Putamen (tissue), 1 donor: ENCODE measurements around the gene ARPC5.
"Not testable (repeated sequence)": the region's sequence is repeated elsewhere in the genome, so short reads cannot be mapped to it uniquely, and the experiment has no call there.

Source experiments
- DNase-seq: peaks from one replicate; pipeline ENCODE4 v3.0.0-alpha.2; 2016; ENCODE audit warnings: low spot score

The ARPC5 gene

DNA sequence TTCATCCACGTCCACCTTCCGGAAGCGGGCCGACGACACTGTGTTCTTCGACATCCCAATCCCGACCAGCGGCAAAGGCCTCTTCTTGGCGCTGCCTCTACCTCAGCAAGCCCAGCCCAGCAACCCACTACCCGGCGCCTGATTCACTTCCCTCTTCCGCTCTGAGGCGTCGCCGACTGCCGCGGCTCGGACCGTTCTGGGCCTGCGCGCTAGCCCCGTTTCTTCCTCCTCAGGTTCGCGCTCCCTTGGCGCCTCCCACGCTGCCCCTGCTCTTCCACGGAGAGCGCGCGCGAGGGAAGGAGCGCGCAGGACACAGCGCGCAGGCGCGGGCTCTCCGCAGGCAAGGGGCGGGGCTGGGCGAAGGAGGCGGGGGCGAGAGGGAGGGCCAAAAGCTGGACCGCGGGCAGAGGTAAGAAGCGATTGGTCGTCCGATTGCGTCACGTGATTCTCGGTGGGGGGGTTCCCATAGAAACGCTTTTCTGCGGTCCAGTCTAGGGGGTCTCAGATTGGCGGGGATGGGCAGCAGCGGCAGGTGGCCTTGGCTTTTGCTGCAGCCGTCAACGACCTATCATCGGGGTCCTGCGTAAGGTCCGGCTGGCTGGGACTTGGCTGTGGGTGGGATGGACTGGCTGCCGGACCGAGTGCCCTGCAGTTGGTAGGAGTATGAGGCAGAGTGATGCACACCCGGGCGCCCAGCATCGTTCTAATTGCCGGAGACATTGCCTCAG is at the start of gene ARPC5:
Gene ARPC5, minus strand, starts transcription at position 178 of the 728 bp plus-strand sequence. Its CDS starts 124 bp downstream, at position 54.
- peak; percentile 98 for DNase-seq

DNA sequence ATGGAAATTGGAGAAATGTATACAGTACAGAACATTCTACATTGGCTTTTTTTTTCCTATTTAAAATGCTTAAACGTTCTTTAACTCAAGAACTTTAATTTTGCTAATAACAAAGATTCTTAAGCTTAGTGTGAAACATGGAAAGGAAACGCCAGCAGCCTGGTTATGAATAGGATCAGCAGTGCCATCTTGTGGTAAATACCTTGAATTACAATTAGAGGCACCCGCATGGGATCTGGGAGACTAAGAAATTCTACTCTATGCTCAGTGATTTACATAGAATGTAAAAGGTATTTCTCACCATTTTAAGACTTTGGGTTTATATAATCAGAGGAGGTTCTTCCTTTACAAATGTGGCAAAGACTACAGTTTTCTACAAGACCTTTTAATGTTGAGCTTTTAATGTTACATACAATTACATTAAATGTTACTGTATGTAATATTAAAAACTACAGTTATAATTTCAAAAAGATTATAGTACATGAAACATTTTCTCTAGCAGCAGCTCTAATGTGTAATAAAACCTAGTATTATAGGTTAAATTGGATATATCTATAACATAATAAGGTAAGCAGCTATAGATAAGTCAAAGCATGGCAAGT is 49.6 kb upstream of the ARPC5 start:
- DNase-seq = peak; percentile 39

DNA sequence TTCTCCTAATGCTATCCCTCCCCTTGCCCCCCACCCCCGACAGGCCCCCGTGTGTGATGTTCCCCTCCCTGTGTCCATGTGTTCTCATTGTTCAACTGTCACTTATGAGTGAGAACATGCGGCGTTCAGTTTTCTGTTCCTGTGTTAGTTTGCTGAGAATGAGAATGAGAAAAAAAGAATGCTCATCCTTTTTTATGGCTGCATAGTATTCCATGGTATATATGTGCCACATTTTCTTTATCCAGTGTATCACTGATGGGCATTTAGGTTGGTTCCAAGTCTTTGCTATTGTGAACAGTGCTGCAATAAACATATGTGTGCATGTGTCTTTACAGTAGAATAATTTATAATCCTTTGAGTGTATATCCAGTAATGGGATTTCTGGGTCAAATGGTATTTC is 43.8 kb upstream of the ARPC5 start:
- not testable (repeated sequence) for DNase-seq

DNA sequence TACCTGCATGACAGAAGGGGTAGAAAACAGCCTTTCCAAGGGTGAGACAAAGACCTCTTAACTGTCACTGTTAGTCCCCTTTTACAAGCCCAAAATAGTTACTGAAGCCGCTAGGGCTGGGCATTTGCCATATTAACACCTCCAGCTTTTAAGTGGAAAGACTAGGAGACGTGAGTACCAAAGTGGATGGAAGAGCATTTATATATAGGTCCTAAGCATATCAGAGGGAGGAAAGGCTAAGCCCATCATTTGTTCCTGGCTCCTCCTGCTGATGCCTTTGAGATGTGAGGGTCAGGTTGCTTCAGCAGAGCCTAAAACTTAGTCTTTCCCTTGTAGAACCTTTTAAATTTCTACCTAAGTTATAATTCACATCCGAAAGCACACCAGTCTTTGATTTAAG is 43.2 kb upstream of the ARPC5 start:
- DNase-seq = no peak

DNA sequence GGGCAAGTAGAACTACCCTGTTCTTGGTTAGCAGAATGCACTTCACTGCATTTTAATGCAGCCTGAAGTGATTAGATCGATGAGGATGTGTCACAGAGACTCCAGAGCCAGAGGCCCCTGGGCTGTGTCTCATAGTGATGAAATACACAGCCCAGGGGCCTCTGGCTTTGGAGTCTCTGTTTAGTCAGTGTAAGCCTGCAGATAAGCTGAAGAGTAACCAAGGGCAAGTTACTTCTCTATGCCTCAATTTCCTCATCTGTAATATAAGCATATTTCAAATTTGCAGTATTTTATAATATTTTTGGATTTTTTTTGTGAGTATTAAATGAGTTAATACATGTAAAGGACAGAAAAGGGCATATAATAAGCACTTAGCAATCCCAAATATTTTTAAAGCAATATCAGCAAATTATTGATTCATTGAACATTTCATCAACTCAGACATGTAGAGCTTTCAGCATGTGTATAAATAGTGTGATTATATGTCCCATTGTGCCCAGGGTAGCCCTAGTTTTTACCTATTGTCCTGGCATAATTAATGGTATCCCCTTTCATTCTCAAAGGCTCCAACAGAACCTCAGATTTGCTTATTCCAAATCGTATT is 41.1 kb upstream of the ARPC5 start:
- DNase-seq = no peak

DNA sequence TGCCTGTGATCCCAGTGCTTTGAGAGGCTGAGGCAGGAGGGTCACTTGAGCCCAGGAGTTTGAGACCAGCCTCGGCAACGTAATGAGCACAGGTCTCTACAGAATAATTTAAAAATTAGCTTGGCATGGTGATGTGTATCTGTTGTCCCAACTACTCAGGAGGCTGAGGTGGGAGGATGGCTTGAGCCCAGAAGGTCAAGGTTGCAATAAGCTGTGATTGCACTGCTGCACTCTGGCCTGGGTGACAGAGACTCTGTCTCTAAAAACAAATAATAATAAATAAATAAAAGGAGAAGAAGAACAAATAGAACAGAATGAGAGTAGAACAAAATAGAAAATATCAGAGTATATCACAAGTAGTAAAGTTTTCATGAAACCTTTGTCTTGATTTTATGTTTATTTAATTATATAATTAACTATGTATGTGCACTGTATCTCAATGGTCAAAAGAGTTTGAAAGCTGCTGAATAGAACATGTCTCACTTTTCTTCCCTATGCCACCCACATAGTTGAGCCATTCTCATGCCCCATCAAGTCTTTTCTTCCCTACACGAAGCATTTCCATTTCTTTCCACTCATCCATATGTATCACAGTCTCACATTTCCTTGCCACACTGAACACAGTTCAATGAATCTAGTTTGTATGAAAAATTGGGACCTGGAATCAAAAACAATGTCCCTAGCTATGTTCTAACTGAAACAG is 40.5 kb upstream of the ARPC5 start:
- no peak for DNase-seq

DNA sequence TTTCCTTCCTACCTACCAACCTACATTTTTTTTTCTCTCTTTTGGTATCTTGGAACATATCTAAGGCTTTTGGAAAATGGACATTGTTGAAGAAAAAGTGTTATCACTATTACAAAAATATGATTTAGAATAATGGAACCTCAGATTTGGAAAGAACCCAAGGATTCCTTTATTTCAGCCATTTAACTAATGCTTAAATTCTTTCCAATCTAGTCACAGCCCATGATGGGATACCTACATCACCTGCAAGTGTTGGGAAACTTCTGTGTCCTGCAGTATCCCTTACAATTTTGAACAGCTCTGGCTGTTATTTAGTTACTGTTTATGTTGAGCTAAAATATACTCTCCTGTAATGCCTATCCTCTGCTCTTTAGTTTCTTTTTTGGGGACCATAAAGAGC is 39.8 kb upstream of the ARPC5 start:
- DNase-seq = no peak

DNA sequence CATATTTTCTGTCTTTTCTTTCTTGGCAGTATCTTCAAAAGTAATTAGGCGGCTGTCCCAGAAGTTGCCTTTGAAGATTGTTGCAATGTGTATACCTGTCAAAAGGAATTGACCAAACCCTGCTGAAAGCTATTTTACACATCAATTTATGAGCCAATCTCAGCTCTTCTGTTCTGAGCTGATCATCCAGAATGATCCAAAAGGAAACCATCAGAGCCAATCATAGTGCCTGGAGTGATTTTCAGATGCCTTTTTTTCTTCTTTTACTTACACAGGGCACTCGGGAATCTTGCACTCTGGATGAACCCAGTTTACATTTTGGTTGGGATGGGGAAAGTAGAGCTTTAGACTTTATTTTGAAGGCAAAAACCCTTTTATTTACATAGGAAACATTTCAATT is 39.3 kb upstream of the ARPC5 start:
- DNase-seq = no peak

DNA sequence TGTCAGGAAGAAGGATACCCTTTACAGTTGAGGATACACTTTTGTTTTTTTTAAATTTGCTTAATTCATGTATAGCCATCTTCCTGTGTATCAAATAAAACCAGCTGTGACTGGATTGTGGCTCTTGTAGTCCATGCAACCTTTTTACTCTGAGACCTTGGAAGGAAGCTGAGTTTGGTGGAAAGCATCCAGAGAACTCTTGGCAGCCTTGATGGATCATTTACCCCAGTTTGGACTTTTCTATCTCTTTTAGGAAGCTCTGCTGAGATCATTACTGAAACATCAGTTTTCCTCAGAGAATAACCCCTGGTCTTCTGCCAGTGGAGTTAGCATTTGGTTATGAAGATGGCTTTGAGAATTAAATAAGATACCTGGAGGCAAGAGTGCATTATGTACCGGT is 38.8 kb upstream of the ARPC5 start:
- DNase-seq = no peak

DNA sequence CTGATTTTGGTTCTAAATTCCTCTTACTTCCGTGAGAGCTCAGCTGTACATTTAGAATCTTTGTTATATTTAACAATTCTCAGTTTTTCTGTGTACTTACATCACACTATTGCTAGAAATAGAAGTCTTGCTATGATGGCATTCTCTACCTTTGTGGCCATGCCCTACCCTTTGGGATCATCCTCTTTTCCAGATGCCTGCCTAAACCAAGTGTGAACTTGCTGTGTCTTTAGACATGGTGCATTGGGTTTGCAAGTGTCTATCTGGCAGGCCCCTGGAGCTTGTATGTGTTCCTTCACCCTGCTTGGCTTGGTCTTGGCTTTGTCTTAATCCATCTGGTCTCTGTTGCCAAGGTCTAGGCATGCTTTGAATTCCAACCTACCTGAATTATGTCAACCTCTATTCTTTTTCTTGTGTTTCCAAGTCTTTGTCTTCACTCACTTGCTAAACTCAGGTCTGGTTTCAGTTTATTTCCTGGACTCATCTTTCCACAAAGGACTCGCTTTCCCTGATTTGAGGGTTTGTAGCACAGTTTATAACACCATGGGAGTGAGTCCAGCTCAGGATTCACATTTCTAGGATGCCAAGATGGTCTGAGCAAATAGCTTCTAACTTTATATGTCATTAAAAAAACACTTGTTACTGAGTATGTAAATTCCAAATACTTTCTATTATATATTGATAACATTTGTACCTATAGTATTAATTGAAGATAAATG is 38.2 kb upstream of the ARPC5 start:
- DNase-seq = no peak

DNA sequence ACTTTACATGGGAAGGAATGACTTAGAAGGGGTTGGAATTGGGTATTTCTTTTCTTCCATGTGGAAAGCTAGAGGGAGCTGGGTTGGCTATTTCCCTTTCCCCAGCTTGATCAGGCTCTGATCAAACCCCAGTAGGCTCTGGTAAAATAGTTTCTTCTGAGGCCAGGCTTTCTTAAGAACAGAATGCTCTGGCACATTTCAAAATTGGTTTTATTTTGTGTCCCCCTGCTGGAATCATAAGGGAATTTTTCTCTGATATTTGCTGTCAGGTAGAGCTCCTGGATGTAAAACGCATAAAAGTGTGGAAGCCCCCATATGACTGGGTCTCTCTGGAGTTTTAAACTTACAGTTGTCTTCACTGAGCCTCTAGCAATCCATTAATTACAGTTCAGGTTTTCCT is 34.6 kb upstream of the ARPC5 start:
- no peak for DNase-seq

DNA sequence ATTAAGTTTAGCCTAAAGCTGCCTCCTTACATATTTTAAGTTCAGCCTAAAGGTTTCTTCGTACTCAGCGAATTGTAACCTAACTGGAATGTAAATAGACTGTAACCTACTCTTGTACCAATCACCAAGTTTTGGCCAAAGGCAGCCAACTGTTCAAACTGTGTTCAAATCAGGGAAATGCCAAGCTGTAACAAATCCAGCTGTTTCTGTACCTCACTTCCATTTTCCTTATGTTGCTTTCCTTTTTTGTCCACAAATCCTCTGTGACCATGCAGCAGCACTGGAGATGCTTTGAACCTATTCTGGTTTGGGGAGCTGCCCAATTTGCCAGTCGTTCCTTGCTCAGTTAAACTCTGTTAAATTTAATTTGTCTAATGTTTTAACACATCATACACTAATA is 20.8 kb upstream of the ARPC5 start:
- DNase-seq = no peak

DNA sequence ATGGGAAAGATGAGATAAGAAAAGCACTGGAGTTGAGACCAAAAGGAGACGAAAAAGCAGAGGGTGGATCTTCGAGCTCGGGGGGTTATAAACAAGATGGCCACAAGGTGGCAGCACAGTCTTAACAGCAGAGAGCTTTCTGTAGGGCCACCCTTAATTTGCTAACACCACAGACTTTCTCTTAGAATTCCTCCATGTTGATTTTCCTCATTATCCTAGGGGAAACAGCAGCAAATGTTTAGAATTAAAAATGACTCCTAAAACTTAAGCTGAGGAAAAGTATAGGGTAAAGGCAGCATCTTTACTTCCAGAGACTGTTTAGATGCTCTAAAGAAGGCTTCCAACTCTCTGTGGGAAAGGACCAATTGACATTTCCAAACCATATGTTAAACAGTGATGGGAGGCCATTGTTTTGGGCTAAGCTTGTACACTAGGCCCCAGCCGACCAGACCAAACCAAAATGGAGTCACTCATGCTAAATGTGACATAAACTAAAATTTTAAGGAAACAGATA is 20.0 kb upstream of the ARPC5 start:
- DNase-seq = peak; percentile 85

DNA sequence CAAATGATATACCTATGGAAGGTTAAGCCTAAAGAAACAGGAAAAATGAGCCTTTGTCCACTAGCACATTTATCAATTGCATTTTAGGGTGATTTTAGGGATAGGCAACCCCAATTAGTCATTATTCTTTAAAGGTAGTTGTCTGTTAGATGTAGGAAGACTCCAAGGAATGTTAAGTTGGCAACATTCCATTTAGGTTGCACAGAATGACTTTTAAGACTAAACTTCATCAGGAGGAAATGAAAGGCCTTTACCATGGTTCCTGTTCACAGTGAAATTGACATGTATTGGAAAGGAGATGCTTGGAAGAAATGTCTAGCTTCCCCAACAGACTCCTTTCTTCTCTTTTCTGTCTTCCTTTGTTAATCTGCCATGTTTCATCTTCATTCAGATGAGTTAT is 19.1 kb upstream of the ARPC5 start:
- no peak for DNase-seq

DNA sequence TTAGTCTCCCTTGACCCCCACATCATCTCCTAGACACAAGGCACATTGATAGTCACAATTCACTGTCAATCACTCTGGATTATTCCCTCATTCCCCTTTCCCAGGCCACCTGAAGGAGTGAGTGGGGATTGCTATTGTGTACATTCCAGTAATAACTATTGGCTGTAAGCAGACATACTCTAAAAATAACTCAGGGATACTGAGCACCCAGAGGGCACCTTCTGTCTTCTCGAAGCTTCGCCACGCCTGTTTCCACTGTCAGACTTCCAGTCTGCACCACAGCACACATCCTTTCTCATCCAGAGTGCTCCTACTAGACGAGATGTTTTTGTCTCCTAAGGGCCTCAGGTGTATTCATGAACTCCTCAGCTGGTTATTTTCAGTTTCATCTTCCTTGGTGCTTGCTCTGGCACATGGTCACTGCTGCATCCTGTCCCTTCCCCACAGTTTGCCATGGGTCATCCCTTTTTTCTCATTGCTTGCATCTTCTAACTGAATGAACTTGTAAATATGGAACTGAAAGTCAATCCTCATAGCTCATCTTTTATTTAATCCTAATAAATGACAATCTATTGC is 18.4 kb upstream of the ARPC5 start:
- DNase-seq = no peak

DNA sequence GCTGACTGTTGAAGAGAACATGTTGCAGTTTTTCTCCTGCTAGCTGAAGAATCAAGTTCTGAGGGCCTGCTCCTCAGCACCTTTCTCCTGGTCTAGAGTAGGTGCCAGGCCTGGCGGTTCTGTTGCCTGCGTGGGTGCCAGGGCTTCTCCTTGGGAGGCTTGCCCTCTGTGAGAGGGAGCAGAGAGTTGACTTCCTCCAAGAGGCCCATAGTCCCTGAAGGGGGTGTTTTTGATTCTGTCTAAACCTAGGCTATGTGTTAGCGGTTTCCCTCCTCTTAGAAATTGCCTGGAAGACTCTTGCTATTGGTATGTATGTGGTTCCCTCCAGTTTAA is 17.8 kb upstream of the ARPC5 start:
- DNase-seq = no peak

DNA sequence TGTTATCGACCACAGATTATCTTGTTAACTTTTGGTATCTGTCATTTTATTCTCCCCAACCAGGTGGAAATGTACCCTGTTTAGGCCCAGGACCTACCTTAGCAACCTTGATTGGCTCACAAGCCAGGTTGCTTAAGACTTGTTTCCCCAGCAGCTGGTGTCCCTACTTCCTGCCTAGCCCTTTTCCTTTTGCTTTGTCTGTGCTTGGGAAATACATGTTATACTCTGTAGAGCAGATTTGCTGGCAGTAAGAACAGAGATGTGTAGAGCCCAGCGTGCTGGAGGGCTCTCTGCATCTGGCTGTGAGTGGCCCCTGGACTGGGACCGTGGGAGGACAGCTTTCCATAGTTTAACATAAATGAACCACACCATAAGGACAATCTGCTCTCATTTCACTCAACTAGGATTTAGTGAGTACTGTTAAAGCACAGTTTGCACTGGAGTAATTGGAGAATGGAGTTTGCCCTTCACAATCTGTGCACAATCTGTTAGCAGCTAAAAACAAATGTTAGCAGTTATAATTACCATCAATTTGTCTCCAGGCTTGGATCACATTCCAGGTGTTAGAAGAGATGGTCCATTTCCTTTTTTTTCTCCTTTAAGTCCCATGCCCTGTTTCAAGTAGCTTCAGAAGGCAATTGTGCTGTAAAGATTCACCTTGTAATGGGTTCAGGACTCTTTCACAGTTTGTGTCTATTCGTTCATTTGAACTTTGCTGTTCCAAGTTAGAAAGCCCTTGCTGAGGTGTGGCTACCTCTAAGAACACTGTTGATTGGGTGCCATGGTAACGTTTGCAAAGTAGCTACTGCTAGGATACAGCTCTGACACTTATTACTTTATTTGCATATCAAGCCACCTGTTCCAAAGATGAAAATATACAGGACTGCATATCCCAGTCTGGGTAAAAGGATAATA is 17.2 kb upstream of the ARPC5 start, which contains the start of gene APOBEC4:
Gene APOBEC4, minus strand, starts transcription at position 770 of the 915 bp plus-strand sequence. CDS start 4,535 bp downstream, outside the sequence.
- DNase-seq = no peak

DNA sequence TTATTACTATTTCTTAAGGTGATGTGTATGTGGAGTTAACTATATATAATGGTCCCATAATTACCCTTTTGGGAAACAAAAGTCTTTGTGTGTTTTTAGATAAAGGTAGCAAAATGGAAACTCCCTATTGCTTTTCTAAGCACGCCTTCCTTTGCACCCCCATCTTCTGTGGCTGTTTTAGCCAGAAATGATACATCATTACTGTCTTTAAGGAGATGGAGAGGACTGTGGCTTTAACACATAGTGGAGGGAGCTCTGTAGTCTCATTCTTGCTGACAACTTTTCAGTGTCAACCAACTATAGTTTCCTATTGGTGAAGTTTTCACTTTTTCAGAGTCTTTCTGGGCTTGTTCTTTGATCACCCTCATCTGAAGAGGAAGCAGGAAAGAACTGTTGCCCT is 16.5 kb upstream of the ARPC5 start:
- no peak for DNase-seq

DNA sequence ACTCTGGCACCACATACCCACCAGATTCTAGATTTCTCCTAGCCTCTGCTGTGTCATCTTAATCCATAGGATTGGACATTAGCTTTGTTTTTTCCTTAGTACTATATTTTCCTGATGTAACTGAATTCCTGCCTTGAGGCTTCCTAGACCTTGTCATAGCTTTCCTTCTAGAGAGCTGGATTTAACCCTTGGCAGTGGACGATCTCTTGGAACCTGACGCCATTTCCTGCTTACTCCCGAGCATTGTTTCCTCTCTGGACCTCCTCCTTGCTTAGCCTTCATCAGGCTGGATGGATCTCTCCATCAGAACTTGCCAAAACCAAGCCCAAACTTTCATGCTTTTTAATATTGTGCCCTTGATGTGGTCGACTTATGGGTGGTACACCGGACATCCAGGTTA is 16.0 kb upstream of the ARPC5 start:
- DNase-seq = no peak

DNA sequence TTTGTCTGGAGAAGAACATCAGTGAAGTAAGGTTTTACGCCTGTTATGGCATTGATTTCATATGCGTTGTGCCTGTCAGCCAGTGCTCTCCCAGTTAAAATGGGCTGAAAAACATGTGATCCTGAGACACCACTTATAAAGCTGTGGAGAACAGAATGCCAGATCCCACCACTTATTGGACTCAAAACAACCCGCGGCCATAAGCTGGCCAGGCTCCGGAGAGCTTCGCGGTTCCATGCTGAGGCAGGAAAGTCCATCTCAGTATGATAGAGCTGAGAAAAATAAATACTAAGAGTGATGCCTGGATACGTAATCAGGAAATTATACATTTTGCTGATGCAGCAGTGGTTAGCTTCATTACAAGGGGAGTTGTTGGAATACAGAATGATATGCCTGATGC is 12.5 kb upstream of the ARPC5 start:
- no peak for DNase-seq

DNA sequence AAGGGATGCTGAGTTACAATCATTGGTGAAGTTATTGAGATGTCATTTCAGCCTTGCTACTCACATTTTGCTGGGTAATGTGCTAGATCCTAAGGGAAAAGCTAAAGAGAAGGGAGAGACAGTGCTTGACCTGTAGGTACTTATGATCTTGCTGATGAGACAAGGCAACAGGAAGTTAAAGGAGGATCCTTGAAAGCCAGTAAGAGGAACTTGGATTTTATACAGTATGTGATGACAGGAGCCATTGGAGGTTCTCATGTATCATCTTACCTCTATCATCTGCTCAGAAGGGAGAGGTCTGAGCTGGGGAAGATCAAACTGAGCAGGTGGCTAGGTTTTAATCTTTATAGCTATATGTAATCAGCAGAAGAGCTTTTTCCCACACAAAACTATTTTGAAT is 11.2 kb upstream of the ARPC5 start:
- no peak for DNase-seq
